Tibial nerve (tissue), 4 donors: Measurements from ENCODE around the gene C19orf25.

ENCODE experiments used
- EP300 ChIP-seq, 2 donors: sonication (generic); formaldehyde crosslinking; IDR thresholded peaks; one replicate each; pipeline ENCODE4 v1.6.1; 2017; ENCODE audit warnings: antibody characterized with exemption in 2 of 2, mild to moderate bottlenecking in 1 of 2
- POLR2A ChIP-seq, 2 donors: fragments of 450-650 bp; IDR thresholded peaks; one replicate each; pipeline ENCODE4 v1.6.1; 2017; ENCODE audit warnings: antibody characterized with exemption in 2 of 2, mild to moderate bottlenecking in 2 of 2, moderate library complexity in 2 of 2
- TF ChIP-seq, protein P1 (sequence below), 5 experiments: fragments of 200-600 bp in 3 of 5; fragments of 450-650 bp in 2 of 5; sonication (generic) in 3 of 5; IDR thresholded peaks; one replicate each; pipeline ENCODE4 v1.5.1; 2016 to 2019; ENCODE audit warnings: antibody characterized with exemption in 5 of 5, mild to moderate bottlenecking in 3 of 5, moderate library complexity in 2 of 5

DNA sequence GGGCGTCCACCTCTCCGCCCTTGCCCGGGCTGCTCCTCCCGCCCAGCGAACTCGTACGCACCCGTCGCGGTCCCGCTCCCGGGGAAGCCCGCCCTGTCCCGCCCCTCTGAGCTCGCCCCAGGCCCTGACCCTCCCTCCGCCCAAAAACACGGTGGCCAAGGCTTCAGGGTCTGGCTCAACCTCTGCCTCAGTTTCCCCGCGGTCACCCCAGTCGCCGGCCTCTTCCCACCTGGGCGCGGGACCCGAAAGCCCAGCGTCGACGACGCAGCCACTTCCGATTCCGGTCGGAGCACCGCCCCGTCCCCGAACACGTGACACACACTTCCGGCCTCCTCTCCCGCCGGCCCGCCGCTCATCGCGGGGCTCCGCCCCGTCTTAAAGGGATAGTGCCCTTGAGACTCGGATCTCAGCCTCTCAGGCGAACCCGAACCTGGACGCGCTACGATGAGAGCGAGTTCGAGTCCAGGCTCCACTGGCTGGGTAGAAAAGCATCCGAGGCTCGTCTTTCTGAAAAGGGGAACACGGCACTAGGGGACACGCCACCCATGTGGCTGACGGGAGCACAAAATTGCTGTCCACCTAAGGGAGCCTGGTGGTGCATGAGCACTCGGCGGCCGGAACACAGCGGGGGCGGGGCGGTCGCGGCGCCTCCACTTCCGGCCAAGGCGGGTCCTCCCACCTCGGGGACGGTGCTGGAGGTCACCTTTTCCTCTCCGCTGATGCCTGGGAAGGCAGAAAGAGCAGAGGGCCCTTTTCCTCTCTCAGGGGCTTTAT lies at the start of gene C19orf25:
- peak in 1 of 2 donors; percentile 66 for TF ChIP-seq POLR2A (IDR thresholded peaks at IDR 0.05)
- peak; percentile 88 to 89 for TF ChIP-seq EP300 (IDR thresholded peaks at IDR 0.05)
- TF ChIP-seq, protein P1, sequence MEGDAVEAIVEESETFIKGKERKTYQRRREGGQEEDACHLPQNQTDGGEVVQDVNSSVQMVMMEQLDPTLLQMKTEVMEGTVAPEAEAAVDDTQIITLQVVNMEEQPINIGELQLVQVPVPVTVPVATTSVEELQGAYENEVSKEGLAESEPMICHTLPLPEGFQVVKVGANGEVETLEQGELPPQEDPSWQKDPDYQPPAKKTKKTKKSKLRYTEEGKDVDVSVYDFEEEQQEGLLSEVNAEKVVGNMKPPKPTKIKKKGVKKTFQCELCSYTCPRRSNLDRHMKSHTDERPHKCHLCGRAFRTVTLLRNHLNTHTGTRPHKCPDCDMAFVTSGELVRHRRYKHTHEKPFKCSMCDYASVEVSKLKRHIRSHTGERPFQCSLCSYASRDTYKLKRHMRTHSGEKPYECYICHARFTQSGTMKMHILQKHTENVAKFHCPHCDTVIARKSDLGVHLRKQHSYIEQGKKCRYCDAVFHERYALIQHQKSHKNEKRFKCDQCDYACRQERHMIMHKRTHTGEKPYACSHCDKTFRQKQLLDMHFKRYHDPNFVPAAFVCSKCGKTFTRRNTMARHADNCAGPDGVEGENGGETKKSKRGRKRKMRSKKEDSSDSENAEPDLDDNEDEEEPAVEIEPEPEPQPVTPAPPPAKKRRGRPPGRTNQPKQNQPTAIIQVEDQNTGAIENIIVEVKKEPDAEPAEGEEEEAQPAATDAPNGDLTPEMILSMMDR (IDR thresholded peaks at IDR 0.05), result peak in 1 of 5 experiments; percentile 29
